Measurements from ENCODE around the gene RAC3.

- TF ChIP-seq POLR2AphosphoS5 (IDR thresholded peaks at IDR 0.05; ENCODE audit: low read depth, low read length) (no peak), TAF1 (IDR thresholded peaks at IDR 0.05; ENCODE audit: borderline replicate concordance, insufficient read depth, low read length) (no peak), REST (IDR thresholded peaks at IDR 0.05; ENCODE audit: insufficient read depth in 1 of 2, low read depth in 2 of 2, low read length in 2 of 2) (no peak)
These were observed 19.2 kb upstream of the RAC3 start for GRCh38 chr17:82012261-82012639.

All from PFSK-1 (cell line).